ENCODE measurements around the gene LYPD5.
"Not testable (repeated sequence)": the region's sequence is repeated elsewhere in the genome, so short reads cannot be mapped to it uniquely, and the experiment has no call there.

Gene LYPD5

DNA sequence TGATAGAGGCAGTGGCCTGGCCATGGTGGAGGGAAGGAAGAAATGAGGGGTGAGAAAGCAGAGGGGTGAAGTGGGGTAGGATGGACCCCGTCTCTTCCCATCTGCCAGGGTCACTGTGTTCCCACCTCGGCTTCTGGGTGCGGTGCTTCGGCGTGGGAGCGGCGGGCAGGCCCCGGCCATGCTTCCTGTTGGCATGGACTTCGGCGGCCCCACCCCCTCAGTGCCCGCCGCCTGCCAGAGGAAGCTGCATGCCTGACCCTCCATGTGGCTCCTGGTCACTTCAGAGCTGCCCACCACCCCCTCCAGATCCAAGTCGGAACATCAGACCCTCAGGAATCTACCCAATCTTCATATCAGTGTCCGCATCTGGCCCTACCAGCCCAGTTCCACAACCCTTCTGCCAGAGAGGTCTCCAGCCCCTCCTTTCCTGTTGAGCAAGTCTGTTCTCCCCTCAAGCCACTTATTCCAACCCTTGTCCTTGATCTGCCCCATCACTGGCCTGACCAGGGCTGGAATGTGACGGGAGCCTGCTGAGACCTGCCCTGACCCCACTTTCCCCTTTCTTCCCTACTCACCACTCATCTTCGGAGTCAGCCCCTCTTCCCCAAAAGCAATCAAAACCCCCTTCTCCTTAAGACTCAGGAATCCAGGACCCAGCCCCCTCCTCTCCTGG lies 23.0 kb downstream of the LYPD5 start:
- DNase-seq (ENCODE audit: low read depth in 2 of 3, low spot score in 2 of 3) = no peak

DNA sequence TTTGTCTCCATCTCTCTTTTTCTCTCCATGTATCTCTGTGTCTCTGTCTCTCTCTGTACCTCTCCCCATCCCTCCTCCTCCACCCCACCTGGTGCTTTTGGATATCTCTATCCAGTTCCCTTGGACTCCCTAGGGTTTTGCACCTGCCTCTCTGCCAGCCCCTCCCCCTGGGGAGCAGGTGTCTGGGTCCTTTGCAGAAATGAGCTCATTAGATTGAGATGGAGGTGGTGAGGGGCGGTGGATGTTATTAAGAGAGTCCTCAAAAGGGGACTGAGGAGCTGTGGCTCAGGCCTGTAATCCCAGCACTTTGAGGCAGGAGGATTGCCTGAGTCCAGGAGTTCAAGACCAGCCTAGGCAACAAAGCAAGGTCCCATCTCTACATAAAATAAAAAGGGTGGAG lies 23.6 kb downstream of the LYPD5 start:
- DNase-seq (ENCODE audit: low read depth in 2 of 3, low spot score in 2 of 3) = no peak

DNA sequence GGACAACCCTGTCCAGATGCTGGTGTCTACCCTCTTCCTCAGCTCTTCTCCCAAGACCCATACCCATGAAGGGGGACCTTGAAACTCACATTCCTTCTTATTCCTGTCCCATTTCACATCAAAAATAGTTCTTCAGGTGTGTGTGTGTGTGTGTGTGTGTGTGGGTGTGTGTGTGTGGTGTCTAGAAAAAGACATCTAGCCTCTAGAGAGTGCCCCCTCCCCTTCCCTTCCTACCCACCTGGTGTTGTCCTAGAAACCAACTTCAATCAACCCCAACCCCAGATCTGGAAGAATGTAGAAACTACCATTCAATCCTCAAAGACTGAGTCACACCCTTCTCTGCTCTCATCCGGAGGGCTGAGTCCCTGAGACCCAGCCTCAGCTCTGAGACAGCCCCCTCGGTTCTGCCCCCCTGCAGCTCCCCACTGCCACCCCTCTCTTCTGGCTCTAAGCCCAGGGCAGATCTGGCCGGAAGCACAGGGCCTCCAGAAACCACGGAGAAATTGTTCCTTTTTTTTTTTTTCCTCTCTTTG lies 25.0 kb downstream of the LYPD5 start:
- no peak for DNase-seq (ENCODE audit: low read depth in 2 of 3, low spot score in 2 of 3)

DNA sequence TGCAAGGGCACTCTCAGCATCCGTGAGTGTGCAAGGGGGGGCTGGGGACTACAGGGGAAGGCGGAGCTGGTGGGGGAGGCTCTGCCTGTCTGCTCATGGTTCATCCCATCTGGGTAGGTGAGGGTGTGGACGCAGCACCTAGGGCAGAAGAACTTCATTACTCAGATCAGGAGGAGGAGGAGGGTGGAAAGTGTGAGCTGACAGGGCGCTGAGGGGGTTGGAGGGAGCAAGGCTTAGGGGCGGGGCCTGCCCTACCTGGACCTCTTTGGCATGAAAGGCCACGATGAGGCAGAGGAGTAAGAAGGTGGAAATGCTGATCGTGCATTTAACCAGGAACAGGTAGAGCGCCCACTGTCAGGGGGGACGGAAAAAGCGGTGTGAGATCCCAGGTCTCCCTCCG lies 26.0 kb downstream of the LYPD5 start:
- DNase-seq (ENCODE audit: low read depth in 2 of 3, low spot score in 2 of 3) = no peak

DNA sequence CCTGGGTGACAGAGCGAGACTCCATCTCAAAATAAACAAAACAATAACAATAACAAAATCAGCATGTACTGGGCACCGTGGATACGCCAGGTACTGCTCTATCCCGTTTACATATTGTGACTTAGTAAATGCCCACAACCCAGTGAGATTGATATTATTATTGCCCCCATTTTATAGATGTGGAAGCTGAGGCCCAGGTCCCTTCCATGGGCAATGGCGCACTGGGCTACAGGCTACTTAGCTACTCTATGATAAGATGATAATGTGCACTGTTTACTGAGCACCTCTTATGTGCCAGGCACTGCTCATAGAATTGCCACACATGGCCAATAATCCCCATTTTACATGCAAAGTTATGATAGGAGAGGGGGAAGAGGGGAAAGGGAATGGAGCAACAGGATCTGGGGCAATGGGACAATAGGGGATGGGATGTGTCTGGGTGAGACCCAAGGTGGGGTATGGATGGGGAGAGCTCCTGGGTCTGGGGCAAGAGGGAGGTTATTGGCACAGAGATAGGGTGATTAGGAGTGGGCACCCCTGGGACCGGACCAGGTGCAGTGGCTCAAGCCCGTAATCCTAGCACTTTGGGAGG lies 26.9 kb downstream of the LYPD5 start:
- DNase-seq (ENCODE audit: low read depth in 2 of 3, low spot score in 2 of 3) = no peak

DNA sequence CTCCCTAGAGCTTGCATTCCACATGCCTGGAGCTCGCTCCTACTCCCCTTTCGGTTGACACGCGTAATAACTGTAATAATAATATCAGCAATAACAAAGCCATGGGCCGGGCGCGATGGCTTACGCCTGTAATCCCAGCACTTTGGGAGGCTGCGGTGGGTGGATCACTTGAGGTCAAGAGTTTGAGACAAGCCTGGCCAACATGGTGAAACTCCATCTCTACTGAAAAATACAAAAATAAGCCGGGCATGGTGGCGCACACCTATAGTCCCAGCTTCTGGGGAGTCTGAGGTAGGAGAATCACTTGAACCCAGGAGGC lies 27.3 kb downstream of the LYPD5 start:
- not testable (repeated sequence) for DNase-seq (ENCODE audit: low read depth in 2 of 3, low spot score in 2 of 3)

DNA sequence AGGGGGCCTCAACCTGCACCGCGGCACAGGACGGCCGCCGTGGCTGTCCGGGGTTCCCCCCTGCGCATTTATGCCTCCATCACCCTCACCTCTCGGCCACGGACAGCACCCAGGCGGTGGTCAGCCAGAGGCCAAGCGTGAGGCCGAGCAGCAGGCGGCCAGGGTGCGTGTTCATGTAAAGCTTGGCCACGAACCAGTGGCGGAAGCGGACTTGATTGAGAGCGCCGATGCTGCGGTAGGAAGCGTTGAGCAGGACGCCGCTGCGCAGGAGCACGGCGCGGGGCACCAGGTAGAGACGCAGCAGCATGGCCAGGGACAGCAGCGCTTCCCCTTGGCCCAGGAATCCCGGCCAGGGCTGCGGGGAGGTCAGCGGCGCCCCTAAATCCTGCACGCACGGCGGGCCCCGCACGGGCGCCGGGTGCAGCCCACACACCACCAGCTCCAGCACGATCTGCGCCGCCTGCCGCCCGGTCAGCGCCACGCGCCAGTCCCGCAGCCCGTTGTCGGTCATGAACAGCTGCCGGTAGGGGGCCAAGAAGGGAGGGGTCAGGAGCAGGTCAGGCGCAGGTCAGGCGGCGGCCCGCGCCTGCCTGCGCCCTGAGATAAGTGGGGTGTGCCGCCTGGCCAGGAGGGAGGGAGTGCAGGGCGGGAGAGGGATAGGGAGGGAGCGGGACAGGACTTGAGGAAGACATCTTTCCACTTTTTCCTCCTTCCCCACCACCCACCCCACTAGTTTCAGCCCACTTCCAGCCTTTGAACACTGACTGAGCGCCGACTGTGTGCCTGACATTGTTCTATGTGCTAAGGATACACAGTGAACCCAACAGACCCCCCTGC lies 27.9 kb downstream of the LYPD5 start:
- no peak for DNase-seq (ENCODE audit: low read depth in 2 of 3, low spot score in 2 of 3)

DNA sequence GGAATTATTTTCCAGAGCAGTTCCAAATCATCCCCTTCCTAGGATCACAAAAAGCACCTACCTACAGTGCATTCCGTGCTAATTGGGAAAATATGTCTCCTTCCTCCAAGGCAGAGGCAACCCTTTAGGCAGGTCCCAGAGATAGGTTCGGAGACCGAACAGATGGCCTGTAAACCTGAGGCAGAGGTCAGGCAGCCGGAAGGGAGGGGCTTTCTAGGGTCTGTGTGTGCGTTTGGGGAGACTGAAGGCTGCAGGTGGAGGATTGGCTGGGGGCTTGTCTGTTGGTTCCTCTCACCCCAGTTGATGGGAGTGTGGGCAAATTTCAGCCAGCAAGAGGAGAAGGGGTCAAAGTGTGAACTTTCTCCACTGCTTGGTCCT lies 28.5 kb downstream of the LYPD5 start:
- DNase-seq (ENCODE audit: low read depth in 2 of 3, low spot score in 2 of 3) = no peak

DNA sequence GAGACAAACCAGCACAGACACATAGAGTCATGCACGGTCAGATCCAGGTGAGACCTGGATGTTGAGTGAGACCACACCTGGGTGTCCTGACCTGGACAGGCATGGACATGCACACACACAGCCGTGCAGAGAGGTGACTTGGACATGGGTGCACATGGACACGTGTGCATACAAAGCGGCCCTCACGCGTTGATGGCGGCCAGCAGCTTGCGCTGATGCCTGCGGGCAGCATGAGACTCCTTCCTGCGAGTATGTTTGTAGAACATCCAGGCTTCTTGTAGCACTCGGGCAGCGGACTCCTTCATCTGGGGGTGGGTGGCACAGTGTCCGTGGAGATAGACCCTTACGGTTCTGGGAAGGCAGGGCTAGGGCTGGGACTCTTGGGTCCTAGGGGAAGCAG lies 33.0 kb downstream of the LYPD5 start:
- no peak for DNase-seq (ENCODE audit: low read depth in 2 of 3, low spot score in 2 of 3)

DNA sequence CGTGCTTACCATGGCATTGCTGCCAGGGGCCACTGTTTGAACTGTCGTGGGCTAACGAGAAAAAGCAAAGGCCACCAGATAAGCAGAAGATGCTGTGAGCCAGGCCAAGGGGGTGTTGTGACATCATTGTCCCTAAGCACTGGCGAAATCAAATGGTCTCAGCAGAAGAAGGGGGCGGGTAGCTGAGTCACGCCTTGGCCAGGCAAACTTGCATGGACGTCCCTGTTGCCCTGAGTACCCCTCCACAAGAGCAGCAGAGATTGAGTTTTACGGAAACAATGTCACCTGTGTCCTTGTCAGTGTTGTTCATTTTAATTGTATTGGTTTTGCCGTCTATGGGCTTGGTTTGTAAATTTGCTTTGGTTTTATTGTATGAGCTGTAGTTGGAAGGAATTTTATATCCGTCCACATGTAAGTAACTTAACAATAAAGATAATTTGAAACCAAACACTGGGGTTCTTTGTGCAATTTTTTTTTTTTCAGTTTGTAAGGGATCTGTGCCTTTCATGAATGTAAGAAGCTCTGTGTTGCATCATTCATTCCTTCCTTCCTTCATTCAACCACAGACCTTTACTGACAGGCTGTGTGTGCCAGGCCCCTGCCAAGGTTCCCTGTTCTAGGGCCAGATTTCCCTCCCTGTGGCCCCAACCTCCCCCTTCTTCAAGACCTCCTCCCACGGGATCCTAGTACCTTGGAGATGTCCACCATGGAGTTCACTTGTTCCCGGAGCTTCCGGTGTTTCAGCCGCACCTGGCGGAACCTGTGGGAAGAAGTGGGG lies 33.8 kb downstream of the LYPD5 start:
- no peak for DNase-seq (ENCODE audit: low read depth in 2 of 3, low spot score in 2 of 3)

DNA sequence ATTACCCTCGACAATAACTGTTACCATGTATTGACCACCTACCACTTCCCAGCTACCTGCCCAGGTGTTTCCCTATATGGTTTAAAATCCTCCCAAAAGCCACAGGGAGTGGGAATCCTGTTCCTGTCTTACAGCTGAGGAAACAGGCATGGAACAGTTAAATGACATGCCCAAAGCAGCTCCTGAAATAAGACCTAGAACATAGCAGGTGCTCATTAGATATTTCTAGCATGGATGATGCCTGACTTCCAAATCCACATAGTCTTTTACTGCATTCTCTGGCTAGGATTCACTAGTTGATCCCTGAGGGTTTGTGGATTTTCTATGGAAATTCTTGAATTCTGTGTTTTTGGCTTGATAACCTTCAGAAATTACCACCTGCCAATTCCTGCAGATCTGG lies 34.4 kb downstream of the LYPD5 start:
- DNase-seq (ENCODE audit: low read depth in 2 of 3, low spot score in 2 of 3) = no peak

DNA sequence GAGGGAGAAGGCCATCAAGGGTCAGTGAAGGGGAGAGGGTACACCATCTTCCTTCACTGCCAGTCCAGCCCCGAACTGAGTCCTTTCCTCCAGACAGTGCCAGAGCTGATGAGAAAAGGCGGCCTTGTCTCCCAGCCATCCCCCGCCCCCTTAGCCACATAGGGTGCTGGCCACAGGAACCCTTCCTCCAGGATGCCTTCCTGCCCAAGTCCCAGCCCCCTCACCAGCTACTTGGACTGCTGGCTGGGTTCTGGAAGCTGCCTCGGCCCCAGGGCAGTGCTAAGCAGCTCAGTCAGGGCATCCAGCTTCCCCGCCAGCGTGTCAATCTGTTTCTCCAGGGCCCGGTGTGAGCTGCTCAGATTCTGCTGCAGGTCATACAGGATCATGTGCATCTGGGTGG lies 34.9 kb downstream of the LYPD5 start:
- no peak for DNase-seq (ENCODE audit: low read depth in 2 of 3, low spot score in 2 of 3)

DNA sequence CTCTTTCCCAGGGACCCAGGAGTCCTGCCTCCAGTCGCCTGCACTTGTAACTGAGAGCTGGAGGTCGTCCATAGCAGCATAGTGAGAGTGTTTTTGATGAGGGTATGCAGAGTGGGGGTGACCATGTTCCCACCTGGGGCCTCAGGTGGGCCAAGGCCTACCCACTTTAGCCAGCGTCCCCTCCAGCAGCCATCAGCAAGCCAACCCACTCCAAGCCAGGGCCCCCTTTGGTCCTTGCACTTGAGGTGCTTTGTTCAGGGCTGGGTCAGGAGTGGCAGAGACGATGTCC lies 35.5 kb downstream of the LYPD5 start:
- no peak for DNase-seq (ENCODE audit: low read depth in 2 of 3, low spot score in 2 of 3)

DNA sequence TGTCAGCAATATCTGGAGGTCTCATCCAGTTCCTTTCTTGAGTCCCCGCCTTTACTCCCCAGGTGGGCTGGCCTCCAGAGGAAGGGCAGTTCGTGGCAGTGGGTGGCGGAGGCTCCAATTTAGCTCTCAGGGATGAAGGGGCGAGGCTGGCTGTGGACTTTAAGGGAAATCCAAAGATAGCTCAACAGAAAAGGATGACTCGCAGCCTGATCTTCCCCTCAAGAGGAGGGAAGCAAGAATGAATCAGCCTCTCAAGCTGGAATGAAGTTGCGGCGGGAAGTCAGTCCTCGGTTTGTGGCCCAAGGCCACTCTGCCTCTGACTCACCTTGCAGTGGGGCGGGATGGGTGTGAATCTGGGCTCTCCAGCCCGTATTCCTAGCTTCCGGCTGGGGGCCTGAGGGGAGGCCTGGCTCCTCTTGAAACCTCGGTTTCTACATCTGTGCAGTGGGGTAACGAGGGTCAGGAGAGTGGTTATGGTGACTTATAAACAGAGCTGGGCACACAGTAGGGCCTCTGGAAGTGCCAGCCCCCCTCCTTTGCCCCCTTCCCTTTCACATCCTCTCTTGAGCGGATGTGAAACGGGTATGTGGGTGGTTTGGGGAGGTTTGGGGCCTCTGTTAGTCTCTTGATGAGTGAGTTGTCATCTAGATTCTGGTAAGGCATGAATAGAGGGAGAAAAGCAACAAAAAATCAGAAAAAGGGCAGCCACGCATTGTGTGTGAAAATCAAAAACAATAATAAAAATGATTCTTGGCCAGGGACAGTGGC lies 37.0 kb downstream of the LYPD5 start:
- DNase-seq (ENCODE audit: low read depth in 2 of 3, low spot score in 2 of 3) = peak in 2 of 3 experiments; percentile 66 to 75

DNA sequence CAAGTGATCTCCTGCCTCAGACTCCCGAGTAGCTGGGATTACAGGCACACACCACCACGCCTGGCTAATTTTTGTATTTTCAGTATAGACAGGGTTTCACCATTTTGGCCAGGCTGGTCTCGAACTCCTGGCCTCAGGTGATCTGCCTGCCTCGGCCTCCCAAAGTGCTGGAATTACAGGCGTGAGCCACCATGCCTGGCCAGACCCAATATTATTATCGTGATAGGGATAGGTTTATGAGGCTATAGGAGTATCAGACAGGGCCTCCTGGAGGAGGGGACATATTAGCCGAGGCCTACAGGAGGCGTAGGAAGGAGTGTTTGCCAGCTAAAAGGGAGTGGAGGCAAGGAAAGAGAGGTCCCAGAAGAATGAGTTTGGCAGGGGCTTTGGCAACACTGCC lies 37.6 kb downstream of the LYPD5 start:
- not testable (repeated sequence) for DNase-seq (ENCODE audit: low read depth in 2 of 3, low spot score in 2 of 3)

DNA sequence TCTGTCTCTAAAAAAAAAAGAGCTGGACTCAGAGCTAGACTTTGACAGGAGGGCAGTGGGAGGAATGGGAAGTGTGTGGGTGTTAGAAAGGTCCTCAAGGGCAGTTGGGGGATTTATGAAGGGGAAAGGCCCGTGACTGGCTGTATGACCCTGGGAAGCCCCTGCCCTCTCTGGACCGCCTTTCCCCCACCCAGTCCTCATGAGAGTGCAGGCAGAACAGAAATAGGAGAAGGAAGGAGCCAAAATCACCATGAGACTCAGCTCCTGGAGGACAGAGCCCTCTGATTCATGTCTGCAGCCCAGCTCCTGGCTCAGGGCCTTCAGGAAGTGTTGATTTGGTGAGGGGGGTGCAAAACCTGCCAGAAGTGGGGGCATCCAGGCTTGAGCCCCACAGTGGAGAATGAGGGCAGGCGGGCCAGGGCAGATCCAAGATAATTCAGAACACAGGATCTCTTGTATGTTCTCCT lies 38.7 kb downstream of the LYPD5 start:
- DNase-seq (ENCODE audit: low read depth in 2 of 3, low spot score in 2 of 3) = no peak

DNA sequence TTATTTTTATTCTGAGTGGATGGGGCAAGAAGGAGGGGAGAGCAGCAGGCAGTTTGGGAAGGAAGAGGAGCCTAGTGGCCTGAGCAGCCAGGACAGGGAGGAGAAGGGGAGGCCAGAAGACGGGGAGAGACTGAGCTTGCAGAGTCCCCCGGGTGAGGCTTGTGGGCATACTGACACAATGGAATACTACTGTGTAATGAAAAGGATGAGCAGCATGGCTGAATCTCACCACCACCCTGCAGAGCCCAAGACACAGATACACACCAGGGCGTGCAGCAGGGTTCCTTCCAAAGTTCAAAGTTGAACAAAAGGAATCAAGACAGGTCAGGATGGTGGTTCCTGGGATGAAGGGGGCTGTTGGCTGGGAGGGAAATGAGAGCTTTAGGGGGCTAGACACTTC lies 39.4 kb downstream of the LYPD5 start:
- no peak for DNase-seq (ENCODE audit: low read depth in 2 of 3, low spot score in 2 of 3)

DNA sequence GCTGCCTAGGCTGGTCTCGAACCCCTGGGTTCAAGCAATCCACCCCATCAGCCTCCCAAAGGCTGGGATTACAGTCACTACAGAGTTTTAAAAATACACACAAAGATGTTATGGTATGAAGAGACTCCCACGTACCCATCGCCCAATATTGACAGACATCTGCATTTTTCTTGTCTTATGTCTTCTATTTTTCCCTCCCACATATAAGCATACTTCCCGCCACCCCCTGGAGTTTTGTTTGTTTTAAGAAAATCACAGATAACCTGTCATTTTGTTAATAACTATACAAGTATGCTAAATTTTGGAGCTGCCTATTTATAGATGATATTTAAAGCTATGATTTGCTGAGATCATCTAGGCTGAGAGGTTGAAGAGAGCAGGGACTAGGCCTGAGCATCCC lies 41.3 kb downstream of the LYPD5 start:
- no peak for DNase-seq (ENCODE audit: low read depth in 2 of 3, low spot score in 2 of 3)

DNA sequence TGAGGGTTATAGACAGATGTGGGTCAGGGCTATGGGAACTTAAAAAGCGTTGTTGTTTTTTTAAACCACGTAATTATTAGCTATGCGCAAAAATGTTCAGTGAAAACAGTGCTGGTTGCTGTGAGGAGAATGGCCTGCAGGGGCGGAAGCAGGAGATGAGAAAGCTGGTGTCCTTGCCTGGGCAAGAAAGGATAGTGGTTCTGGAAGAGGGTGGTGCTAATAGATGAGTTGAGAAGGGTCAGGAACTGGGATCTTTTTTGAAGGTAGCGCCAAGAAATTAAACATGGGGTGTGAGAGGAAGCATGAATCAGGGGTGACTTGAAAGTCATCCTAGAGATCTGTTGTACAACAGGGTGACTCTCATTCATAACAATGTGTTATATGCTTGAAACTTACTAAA lies 42.7 kb downstream of the LYPD5 start:
- no peak for DNase-seq (ENCODE audit: low read depth in 2 of 3, low spot score in 2 of 3)

DNA sequence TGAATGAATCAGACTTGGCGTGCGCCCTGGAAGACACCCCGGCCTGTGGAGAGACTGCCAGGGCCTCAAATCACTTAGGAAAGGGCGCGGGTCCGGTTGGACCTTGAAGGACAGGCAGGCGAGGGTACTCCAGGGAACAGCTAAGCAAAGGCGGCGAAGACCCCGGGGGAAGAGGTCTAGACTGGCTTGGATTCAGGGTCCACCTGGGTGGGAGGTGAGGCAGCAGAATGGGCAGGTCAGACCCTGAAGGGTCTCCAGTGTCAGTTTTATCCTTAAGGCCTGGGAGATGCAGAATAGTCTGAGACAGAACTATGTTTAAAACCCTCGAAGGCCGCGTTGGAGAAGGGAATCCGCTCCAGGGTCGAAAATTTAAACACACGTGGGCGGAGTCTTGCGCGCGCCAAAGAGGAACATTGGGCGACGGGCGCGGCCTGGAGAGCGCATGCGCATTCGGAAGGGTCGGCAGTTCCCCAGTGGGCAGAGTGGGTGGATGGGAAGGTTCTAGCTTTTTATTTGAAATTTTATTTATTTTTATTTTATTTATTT lies 46.9 kb downstream of the LYPD5 start:
- peak in 2 of 3 experiments; percentile 50 to 72 for DNase-seq (ENCODE audit: low read depth in 2 of 3, low spot score in 2 of 3)
